Spinal cord (tissue), 4 donors: ENCODE data around the gene KCNA3. TPM values are rescaled to one million over a fixed set of nuclear protein-coding genes. Genes with fewer than 3 reads are reported as not detected.

Experiments
- polyA plus RNA-seq, 2 donors: library from polyadenylated mRNA; unstranded; fragments of 120-200 nt; gene quantifications; one replicate each; pipeline ENCODE4 v1.2.1, GENCODE V29; 2013; ENCODE audit not compliant: insufficient read length in 2 of 2
- total RNA-seq, 2 donors: library from RNA; depleted of rRNA in 1 of 2; stranded (reverse); fragments of 120-200 nt in 1 of 2; fragments of >200 nt in 1 of 2; gene quantifications; one replicate each; pipeline versions ENCODE4 v1.2.3 to v1.2.4, GENCODE V29; 2013 to 2014

Gene KCNA3
- total and polyA plus RNA-seq, 4 donors = 2.3 to 11.5 (median 4.4) TPM

Other genes starting within 250 kb of the KCNA3 start
- gene PROK1, start 223.8 kb downstream of the KCNA3 start, total RNA-seq = under 1 TPM; 0.17 to 0.30 TPM
- 1 to 10 TPM in 1 of 2 donors, under 1 TPM in 1; 0.59 to 1.0 TPM for gene PROK1, start 223.8 kb downstream of the KCNA3 start, polyA plus RNA-seq
- not detected for gene KCNA10, start 155.8 kb downstream of the KCNA3 start, total RNA-seq
- not detected for gene KCNA10, start 155.8 kb downstream of the KCNA3 start, polyA plus RNA-seq
- gene KCNA2, start 68.6 kb downstream of the KCNA3 start, total RNA-seq = 10 to 100 TPM; 10.2 to 36.6 TPM
- gene KCNA2, start 68.6 kb downstream of the KCNA3 start, polyA plus RNA-seq = 10 to 100 TPM; 21.3 to 22.8 TPM
- gene CD53, start 198.2 kb upstream of the KCNA3 start, total RNA-seq = 10 to 100 TPM; 18.4 to 39.9 TPM
- gene CD53, start 198.2 kb upstream of the KCNA3 start, polyA plus RNA-seq = 10 to 100 TPM; 15.7 to 23.3 TPM